ENCODE results near the gene DPRX.
"Not testable (repeated sequence)": the region's sequence is repeated elsewhere in the genome, so short reads cannot be mapped to it uniquely, and the experiment has no call there.

Gene DPRX

GRCh38 chr19:53647350-53647749 lies 15.6 kb downstream of the DPRX start:
- DNase-seq = no peak

DNA sequence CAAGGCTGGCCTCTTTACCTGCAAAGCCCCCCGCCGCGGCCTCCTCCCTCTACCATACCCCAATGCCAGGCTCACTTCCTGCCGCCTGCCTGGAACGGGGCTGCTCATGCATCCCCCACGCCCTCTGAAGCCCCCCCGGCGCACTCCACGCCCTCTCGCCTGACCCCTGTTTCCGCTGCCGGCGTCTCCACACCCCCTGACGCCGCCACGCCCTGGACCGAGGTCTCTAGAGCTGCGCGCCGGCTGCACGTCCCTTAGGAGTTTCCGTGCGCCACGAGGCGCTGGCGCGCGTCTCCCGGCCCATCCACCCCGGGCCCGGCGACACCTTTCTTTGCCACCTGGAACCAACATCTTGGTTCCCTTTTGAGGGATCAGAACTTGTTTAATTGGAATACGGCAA lies 16.0 kb downstream of the DPRX start:
- DNase-seq = no peak

DNA sequence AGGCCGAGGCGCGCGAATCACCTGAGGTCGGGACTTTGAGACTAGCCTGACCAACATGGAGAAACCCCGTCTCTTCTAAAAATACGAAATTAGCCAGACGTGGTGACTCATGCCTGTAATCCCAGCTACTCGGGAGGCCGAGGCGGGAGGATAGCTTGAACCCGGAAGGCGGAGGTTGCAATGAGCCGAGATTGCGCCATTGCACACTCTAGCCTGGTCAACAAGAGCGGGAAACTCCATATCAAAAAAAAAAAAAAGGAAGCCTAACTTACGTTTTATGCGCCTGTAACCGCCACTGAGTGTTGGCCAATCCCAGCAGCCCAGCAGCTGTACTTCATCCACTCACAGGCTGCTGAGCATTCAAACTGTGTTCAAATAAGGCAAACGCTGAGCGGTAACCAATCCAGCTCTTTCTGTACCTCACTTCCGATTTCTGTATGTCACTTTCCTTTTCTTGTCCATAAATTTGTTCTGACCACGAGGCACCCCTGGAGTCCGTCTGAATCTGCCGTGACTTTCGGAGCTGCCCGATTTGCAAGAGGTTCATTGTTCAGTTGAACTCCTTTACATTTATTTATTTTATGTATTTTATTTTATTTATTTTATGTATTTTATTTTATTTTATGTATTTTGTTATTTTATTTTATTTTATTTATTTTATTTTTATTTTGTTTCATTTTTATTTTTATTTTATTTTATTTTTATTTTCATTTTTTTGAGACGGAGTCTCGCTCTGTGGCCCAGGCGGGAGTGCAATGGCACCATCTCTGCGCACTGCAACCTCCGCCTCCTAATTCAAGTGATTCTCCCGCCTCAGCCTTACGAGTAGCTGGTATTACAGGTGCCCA lies 18.2 kb downstream of the DPRX start:
- DNase-seq = no peak

DNA sequence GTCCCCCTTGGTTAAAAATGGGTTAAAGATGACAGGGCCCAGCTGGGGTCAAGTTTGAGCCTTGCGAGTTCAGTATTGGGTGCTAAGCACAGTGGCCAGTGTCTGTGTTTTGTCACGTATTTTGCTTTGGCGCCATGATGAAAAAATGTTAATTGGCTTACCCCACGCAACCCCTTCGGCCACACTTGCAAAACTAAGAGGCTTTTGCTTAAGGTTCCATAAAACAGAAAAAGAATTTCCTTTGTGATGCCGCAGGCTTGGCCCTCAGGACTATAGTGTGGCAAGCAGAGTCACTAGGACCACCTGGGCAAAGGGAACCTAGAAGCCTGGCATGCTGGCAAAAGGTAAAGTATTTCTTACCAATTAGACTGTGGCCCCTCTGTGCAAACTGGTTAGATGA lies 20.7 kb downstream of the DPRX start:
- no peak for DNase-seq

GRCh38 chr19:53655042-53655665 lies 23.4 kb downstream of the DPRX start:
- DNase-seq = no peak

DNA sequence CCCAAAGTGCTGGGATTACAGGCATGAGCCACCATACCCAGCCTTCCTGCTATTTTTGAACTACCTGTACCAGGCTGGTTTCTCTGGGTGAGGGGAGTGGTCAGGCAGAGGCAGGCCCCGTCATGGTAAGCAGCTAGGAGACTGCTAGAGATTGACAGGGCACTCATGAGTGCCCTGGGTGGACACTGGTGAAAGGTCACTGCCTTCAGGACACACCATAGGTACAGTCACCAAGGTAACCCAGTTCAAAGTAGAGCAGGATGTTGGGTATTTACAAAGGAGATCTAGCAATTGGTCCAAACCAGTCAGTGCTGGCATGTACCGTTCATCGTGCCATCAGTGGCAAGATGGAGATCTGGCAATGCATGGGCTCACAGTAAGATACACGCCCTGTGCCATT lies 25.5 kb downstream of the DPRX start:
- DNase-seq = no peak

DNA sequence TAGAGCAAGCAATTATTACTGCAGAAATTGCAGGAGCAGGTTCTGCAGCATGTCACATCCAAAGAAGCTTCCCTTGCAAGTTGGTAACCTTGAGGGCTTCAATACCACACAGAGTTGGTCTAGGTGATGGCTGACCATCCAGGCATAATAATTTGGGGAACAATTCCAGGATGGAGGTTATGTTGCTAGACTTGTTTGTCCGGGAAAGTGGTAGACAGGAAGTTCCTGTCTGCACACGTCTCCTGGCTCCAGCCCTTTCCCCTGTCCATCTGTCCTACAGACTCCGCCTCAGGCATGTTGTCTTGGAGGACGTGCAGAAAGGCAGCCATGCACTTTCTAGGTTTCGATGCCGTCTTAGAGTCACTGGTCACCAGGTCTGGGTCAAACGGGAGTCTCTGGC lies 26.0 kb downstream of the DPRX start:
- no peak for DNase-seq

- DNase-seq = no peak
These were observed 27.5 kb downstream of the DPRX start for GRCh38 chr19:53659292-53659691.

DNA sequence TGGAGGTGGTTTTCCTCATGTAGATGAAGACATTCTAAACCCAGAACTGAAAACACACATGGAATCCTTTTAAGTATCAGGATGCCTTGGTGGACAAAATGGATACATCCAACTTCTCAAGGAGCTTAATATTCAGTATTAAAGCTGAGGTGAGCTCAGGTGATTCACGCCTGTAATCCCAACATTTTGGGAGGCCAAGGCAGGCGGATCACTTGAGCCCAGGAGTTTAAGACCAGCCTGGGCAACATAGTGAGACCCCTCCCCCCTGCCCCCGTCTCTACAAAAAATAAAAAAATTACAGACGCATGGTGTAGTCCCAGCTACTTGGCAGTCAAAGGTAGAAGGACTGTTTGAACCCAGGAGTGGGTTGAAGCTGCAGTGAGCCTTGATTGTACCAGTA lies 28.8 kb downstream of the DPRX start:
- DNase-seq = no peak

DNA sequence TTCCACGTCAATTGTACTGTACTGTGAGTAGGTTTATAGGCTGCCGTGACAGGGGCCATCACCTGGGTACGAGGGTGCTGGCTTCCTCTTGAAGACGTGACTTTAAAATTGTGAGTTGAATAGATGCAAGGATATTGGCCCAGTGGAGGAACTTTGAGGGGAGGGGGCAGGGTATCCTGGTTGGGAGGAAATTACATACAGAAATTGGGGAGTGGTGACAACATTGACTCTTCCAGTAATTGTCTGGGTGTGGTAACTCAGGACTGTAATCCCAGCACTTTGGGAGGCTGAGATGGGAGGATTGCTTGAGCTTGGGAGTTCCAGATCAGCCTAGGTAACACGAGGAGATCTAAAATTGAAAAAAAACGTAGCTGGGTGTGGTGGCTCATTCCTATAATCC lies 30.4 kb downstream of the DPRX start:
- no peak for DNase-seq

GRCh38 chr19:53664152-53664551 lies 32.4 kb downstream of the DPRX start:
- no peak for DNase-seq

DNA sequence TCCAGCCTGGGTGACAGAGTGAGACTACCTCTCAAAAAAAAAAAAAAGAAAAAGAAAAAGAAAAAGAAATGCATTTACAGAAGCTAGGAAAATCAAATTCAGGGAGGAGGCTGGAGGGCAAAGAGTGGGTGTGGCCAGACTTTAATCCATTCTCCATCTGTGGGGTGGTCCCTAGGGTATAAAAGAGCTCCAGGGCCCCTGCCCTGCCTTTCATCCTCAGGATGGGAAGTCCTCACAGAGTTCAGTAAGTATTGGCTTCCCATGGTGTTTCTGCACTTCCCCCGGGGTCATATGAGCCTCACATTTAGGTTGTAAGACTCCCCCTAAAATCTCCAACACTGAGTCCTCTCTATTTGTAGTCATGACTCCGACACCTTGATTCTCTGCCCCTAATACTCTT lies 33.0 kb downstream of the DPRX start:
- no peak for DNase-seq

DNA sequence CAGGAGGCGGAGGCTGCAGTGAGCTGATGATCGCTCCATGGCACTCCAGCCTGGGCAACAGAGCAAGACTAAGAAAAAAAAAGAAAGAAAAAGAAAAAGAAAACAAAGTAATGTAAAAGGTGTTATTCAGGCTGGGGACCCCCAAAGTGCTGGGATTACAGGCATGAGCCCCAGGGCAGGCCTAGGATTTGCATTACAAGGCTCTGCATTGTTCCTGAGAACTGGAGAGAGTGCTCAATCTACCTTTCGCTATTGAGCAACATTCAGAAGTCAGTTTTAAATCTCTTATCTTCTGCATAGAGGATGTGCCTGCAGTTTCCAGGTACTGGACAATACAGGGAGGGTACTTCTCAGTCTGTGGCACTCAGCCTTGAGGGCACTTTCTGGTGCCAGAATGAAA lies 34.5 kb downstream of the DPRX start:
- not testable (repeated sequence) for DNase-seq

GRCh38 chr19:53668804-53669203 lies 37.0 kb downstream of the DPRX start:
- DNase-seq = not testable (repeated sequence)

DNA sequence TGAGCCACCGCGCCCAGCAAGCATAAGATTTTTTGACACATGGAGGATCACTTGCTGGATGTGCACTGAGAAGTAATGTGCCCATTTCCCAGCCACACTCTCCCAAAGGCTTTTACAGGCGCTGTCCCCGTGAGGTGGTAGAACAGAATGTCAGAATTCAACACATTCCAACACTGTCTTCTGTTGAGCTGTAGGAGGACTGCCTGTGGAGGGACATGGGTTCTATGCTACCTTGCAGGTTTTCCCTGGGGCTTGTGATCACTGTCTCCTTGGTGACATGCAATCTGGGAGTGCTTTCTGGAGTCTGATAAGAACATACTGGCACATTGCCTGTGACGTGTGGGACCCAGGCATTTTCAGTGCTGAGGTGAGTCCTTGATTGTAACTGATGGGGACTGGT lies 38.5 kb downstream of the DPRX start:
- no peak for DNase-seq

DNA sequence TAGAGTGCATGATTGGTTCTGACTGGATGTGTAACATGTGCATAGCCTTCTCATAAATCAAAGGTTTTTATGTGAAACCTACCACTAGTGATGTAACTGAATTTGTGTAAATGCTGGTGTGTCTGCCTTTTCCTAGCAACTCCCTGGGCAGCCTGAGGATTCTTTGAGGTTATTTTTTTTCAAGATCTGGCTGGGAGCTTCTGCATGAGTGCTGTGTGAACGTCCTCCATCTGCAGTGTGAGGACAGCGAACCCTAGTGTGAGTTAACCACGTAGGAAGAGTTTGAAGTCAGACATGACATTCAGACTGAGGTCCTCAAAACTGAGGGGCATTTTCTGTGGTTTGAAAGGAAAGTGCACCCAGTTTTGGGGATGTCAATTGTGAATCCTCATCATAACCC lies 39.9 kb downstream of the DPRX start:
- DNase-seq = no peak
